Stimulated activated CD8-positive, alpha-beta memory T cell treated with anti-CD3 and anti-CD28 coated beads, Interleukin-7, amount 100 ng/mL, for 4 hours (primary cell): ENCODE results near the gene SNRNP40.
"Not testable (repeated sequence)": the region's sequence is repeated elsewhere in the genome, so short reads cannot be mapped to it uniquely, and the experiment has no call there.

Experiments
- DNase-seq, 2 donors: peaks; one replicate each; pipeline ENCODE4 v3.0.0-alpha.2; 2020; ENCODE audit warnings: low read depth in 2 of 2

The SNRNP40 gene

DNA sequence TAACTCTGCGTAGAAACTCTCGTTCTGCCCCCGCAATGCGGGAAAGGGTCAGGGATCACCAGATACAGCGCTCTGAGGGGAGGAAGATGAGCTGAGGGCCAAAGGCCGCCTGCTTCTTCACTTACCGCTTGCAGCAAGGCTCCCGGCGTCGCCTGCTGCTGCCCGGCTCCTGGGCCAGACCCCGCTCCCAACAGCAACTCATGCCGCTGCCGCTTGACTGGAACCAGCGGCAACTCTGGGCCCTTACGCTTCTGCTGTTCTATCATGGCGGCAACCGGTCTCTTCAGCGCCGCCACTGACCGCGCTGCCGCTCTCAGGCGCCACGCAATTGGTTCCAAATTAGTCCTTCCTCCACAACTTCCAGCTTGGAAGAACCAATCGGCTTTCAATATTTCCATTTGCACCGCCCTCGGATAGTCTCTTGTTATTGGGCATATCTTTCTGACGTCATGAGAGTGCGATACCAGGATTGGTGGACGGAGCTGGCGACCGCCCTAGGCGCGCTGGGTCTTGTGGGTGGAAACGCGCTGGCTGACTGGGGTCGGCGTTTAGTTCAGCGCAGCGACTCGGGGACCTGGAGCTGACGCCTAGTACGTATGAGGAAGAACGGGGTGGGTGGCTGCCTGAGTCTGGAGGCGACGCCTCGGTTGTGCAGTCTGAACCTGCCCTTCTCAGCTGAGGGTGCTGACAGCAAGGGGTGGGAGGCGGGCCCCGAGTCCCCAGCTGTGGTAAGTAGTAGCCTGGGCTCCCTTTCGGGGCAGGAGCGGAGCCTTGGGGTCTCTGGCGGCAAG is at the start of gene SNRNP40, which contains the start of gene ZCCHC17:
SNRNP40 (minus strand) TSS at position 303 of the 791 bp plus-strand sequence; CDS start at position 266, 37 bp downstream.
ZCCHC17 (plus strand) TSS at position 547 of the 791 bp plus-strand sequence. CDS start 13,067 bp downstream, outside the sequence.
- DNase-seq = peak; percentile 93

DNA sequence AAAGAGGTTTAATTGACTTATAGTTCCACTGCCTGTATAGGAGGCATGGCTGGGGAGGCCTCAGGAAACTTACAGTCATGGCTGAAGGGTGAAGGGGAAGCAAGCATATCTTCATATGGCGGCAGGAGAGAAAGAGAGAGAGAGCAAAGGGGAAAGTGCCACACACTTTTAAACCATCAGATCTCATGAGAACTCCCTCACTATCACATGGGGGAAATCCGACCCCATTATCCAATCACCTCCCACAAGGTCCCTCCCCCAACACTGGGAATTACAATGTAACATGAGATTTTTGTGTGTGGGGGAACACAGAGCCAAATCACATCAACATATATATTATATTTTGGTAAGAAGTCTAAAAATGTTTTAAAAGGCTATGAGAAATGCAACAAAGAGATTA is 49.0 kb upstream of the SNRNP40 start:
- no peak for DNase-seq

DNA sequence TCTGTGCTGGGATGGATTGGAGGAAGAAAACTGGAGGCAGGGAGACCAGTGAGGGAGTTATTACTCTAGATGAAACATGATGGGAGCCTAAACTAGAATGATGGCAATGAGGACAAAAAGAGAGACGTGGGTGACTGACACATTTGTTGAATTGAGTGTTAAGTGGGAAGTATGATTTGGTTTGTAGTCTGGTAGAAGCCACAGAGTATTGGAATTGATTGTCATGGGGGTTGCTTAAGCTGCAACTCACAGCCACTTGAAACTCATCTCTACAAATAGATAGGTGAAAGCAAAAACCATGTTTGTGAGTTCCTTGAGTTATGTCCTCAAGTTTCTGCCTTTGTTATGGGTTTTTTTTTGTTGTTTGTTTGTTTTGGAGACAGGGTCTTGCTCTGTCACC is 47.9 kb upstream of the SNRNP40 start:
- no peak for DNase-seq

DNA sequence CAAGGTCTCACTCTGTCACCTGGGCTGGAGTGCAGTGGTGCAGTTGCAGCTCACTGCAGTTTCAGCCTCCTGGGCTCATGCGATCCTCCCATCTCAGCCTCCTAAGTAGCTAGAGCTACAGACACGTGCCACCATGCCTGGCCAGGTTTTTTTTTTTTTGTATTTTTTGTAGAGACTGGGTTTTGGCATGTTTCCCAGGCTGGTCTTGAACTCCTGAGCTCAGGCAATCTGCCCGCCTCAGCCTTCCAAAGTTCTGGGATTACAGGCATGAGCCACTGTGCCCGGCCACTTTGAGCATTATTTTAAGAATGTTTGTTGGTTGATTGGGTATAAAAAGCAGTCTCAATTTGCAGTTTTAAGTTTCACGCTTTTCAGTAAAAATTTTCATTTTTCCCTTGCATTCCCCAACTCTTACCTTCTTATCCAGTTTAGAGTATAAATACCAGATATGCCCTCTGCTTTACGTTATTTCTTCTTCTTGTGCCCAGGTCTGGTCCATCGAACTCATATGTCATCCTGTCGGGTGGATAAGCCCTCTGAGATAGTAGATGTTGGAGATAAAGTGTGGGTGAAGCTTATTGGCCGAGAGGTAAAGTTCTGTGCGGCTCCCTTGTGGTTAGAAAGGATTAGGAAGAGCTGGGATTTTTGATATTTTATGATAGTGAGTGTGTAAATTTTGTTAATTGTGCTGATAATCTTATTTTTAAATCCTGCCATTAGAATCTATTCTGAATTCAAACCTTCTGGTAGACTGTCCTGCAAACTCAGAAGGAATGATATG is 40.3 kb upstream of the SNRNP40 start:
- no peak for DNase-seq

DNA sequence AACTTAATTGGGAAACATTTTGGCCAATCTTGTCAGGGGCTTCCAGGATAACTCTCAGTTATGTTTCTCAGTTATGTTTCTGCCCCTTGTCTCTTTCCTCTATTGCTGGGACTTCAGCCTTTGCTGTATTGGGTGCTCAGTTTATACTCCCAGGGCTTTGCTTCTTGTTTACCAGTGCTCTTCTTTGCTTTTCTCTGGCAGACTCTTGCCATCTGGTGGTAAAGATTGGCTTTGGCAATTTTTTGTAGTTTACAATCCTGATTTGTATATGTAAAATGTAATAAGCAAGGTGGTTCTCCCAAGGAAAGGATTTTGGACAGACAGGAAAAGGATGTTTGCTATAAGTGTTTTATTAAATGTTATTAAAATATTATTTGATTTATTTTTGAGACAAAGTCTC is 38.4 kb upstream of the SNRNP40 start:
- DNase-seq = no peak

DNA sequence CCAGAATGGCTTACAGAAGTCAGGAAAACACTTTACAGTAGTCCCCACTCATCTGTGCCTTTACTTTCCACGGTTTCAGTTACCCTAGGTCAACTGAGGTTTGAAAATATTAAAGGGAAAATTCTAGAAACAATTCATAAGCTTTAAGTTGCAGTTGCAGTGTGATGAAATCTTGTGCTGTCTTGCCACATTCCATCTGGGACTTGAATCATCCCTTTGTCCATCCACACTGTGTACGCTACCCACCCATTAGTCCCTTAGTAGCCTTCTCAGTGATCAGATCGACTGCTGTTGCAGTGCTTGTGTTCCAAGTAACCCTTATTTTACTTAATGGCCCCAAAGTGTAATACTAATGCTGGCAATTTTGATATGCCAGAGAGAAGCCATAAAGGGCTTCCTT is 30.8 kb upstream of the SNRNP40 start:
- no peak for DNase-seq

DNA sequence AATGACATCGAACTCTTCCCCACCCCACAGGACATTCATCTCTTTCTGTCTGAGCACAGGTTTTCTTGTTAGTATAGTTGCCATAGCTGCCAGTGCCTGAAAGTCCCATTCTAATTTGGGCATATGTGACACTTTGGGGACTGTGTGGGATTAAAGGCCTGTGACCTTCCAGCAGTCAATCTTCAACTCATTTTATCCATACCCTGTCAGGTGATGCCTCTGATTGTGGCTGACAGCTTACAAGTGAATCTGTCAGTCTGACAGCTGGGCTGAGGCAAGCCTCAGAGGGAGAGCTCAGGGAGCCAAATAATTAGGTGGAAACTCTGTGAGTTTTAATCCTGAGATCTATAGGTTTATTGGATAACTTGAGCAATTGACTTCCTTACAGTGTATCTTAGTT is 29.9 kb upstream of the SNRNP40 start:
- DNase-seq = no peak

DNA sequence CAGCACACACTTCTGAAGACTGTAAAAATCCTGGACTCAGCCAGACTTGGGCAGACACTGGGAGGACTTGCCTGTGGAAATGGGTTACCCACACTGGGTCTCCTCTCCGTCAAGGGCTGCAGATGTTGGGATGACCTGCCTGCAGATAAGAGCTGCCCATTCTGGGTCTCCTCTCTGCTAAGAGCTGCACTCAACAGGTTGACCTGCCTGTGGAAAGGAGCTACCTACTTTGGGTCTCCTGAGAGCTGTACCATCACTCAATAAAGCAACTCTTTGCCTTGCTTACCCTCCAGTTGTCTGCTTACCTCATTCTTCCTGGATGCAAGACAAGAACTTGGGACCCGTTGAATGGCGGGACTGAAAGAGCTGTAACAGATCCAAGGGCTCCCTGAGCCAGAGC is 28.4 kb upstream of the SNRNP40 start:
- DNase-seq = no peak

DNA sequence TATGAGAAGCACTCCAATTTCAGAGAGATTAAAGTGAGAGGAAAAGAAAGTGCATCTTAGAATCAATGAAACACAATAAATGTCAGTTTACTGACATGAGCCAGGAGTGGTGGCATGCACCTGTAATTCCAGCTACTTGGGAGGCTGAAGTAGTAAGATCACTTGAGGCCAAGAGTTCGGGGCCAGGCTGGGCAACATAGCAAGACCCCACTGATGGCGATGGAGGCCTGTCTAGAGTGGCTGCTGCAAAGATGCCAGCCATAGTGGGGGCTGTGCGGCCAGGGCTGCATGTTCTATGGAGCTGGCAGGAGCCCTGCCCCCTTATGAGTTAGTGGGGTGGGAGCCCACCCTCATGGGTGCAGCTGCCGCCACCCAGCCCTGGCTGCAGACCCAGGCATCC is 27.5 kb upstream of the SNRNP40 start:
- DNase-seq = no peak

DNA sequence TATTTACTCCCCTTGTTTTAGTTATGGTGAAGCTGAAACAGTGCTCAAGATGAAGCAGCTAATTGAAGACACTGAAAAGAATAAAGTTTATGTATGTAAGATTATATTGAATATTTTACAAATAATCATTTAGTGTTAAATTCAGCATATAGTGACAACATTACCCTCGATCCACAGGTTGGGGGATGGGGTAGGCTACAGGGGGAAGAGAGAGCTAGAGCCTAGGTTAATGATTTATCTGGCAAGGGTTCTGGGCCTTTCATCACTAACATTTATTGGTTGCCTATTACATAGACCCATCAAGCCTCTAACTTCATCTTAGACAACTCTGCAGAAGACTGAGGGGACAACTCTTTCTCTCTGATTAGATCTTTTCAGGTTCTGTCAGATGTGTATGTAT is 21.6 kb upstream of the SNRNP40 start:
- no peak for DNase-seq

DNA sequence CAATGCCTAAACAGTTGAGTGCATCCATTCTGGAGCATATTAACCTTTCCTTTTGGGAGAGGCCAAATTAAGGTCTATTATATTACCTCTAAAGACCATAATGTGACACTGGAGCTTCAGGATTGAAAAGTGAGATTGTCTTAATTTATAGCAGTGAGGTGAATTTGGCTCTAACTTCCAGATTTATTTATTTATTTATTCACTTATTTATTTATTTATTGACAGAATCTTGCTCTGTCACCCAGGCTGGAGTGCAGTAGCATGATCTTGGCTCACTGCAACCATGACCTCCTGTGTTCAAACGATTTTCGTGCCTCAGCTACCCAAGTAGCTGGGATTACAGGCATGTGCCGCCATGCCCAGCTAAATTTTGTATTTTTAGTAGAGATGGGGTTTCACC is 19.3 kb upstream of the SNRNP40 start:
- no peak for DNase-seq

DNA sequence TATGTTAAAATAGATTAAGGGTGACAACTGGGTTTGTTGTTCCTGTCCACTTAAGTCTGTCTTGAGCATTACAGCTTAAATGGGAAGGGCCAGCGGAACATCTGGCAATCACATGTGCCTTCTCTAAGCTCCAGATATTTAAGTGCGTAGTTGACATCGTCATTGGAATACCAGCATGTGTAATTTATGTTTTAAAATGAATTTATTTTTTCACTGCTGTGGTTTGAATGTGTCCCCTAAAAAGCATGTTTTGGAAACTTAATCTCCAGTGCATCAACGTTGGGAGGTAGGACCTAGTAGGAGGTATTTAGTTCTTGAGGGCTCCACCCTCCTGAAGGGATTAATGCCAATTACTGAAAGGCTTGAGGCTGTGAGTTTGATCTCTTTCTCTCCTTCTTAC is 13.6 kb upstream of the SNRNP40 start:
- no peak for DNase-seq

DNA sequence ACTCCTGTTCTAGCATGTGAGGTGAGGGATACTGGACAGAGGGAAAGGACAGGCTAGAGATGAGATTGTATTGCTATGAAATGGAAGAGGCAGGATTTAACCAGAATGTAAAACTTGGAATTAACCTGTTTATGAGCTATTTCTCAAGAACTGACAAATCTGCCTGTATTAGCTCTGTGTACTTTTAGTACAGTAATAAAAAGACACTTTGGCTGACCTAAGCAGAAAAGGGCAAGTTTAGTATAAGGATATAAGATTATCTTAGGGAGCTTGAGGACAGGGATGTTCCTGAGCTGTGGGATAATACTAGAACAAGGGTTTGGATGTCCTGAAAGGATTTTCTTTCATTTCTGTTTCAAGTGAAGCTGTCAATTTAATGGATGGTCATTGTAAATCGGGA is 11.4 kb upstream of the SNRNP40 start:
- no peak for DNase-seq

DNA sequence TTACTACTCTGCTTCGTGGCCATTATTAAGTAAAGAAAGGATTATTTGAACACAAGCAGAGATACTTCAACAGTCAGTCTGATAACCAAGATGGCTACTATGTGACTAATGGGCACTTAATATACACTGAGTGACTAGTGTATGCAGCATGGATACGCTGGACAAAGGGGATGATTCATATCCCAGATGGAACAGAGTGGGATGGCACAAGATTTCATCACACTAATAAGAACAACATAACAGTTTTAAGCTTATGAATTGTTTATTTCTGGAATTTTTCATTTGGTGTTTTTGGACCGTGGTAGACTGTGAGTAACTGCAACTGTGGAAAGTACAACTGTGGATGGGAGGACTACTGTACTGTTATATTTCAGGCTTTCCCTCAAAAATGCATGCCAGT is 9.7 kb upstream of the SNRNP40 start:
- no peak for DNase-seq

DNA sequence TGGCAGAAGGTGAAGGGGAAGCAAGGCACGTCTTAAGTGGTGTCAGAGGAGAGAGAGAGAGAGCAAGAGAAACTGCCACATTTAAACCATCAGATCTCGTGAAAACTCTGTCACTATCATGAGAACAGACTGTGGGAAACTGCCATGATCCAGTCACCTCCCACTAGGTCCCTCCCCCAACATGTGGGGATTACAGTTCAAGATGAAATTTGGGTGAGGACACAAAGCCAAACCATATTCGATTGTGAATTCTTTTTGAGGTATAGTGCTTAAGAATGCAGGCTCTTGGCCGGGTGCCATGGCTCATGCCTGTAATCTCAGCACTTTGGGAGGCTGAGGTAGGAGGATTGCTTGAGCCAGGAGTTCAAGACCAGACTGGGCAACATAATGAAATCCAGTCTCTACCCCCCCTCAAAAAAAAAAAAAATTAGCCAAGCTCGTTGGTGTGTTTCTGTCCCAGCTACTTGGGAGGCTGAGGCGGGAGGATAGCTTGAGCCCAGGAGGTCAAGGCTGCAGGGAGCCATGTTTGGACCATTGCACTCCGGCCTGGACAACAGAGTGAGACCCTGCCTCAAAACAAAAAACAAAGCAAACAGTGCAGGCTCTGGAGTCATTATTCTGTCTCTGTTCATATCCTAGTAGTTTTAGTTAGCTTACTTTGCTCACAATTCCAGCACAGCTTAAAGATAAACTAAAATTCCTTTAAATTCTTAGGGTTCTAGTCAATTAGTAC is 6.3 kb upstream of the SNRNP40 start:
- no peak for DNase-seq

DNA sequence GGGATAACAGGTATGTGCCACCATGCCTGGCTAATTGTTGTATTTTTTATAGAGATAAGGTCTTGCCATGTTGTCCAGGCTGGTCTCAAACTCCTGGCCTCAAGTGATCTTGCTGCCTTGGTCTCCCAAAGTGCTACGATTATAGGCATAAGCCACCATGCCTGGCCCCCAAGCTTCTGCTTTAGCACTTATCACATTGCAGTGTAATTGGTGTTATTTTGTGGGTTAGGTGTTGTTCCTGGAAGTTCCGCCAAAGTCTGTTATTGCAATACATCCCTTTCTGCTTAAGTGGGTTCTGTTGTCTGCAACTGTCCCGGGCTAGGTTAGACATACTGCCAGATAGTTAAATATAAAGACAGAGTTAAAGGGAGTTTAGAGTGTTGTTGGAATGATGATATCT is 3.6 kb upstream of the SNRNP40 start:
- no peak for DNase-seq

DNA sequence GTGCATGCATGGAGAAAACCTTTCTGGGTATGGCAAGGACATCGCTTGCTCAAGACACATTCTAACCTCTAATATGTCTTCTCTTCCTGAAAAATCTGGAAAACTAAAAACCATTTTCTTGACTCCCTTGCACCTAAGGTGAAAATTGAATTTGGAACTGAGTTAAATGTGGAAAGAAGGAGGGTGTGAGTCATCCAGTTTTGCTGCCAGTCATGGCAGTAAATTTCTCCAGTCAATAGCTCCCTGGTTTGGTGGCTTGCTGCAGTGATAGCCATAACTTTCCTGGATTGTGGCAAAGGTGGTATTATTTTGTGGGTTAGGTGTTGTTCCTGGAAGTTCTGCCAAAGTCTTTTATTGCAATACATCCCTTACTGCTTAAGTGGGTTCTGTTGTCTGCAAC is 2.8 kb upstream of the SNRNP40 start:
- DNase-seq = no peak

DNA sequence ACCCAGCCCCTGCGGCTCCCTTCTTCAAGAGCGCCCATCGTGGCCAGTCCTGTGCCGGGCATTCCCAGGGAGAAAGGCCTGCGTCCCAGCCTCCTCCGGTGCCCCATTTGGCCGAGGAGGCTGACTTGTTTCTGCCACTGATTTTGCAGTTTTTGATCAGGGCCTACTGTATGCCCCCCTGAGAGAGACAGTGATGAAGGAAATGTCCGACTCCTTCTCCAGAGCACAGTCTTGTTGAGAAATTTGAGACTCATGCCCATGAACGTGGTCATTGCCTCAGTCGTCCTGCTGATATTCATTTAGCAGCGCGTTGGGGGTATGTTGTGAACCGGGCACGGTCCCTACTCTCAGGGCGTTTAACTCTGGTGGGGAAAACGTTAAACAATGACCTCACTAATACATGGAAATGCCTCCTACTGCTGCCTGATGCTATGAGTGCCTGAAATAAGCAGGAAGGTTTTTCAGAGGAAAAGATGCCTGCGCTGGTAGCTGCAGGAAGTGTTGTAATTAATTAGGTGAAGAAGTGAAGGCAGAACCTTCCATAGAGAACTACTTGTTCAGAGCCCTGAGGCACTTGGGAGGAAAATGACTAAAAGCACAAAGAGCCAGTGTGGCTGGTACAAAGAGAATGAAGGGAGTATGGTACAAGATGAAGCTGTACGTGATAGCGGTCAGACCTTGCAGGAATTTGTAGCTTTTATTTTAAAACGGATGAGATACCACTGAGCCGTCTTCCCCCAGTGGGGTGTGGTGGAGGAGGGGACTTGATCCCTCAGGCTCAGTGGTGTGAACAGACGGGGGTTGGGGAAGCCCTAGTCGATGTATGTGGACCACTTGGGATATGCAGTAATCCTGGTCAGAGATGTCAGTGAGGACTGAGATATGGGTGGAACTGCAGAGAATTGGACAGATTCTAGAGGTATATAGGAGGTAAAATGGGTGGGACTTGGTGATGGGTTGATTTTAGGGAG is 974 bp upstream of the SNRNP40 start:
- DNase-seq = no peak

DNA sequence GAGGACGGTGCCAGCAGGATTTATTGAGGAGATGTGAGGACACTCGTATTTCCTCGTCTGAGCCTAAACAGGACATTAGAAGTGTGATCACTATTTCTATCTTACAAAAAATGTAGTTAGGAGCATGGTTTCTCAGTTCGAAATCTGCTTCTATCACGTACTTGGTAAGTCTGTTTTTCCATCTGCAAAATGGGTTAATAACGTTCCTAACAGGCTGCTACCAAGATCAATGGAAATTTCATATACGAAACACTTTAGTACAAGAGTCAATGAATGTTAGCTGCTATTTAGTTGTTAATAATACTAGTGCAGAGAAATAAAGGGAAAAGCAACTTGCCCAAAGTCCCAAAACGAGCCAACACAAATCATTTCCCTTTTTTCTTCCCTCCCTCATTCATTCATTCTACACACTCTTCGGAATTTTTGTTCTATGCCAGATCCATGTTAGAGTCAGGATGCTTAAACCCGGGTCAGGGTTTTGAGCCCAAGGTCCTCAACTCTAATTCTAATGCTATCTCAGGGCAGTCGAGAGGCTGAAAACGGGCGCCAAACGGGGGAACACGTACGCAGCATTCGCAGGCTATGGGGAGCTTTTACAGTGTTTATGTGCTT is 608 bp downstream of the SNRNP40 start:
- DNase-seq = peak in 1 of 2 donors; percentile 9

DNA sequence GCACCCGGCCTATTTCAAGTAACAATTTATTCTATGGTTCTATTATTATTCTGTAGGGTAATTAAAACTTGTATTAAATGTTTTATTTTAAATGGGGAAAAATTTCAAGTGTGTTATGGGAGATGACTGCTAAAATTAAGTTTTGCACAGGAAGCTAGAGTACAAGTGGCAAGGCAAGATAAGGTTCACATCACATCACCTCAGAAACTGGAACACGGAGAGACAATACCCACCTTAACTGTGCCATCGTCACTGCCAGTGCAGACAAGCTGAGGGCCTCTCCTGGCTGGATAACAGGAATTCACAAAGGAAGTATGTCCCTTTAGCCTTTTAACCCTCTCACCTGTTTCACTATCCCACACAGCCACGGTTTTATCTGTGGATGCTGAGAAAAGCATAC is 7.6 kb downstream of the SNRNP40 start:
- DNase-seq = no peak

DNA sequence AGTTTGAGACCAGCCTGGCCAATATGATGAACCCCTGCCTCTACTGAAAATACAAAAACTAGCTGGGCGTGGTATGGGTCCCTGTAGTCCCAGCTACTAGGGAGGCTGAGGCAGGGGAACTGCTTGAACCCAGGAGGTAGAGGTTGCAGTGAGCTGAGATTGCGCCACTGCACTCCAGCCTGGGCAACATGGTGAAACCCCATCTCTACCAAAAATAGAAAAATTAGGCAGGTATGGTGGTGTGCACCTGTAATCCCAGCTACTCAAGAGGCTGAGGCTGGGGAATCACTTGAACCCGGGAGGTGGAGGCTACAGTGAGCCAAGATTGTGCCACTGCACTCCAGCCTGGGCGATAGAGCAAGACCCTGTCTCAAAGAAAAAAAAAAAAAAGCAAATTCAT is 8.8 kb downstream of the SNRNP40 start:
- not testable (repeated sequence) for DNase-seq
